GM13976 (cell line): ENCODE measurements around the gene SAA4.

ENCODE experiments used
- DNase-seq: peaks from one replicate; pipeline ENCODE4 v3.0.0; 2012; ENCODE audit warnings: low spot score
- in situ Hi-C: fragments of 300-500 bp; cut with MboI; formaldehyde crosslinking; loops from one replicate; pipeline ENCODE4 v1.12.0; 2022; ENCODE audit warnings: low sequenced_read_pairs, mixed read lengths, inconsistent platforms; ENCODE audit not compliant: unreplicated experiment
- TF ChIP-seq, protein P1 (sequence below): IDR thresholded peaks from 2 replicates; pipeline ENCODE4 v1.5.1; 2012; ENCODE audit warnings: borderline replicate concordance, mild to moderate bottlenecking; ENCODE audit not compliant: insufficient read depth; ENCODE audit errors: extremely low read depth, missing control alignments, control extremely low read depth

SAA4 gene

DNA sequence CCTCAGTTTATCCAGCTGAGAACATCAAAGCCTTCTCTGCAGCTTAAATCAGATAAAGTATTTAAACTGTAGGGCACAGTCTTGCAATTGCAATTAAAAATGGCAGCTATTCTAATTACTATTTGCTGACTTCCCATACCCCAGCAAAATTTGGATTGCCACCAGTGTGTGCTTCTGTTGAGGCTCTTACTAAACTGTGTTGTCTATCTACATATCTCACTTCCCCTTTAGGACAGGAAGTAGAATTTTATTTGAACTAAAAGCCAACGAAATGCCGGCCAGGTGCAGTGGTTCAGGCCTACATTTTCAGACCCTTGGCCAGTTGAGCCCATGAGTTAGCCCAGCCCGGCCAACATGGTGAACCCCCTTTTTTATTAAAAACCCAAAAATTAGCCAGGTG, 7.1 kb downstream of the SAA4 start:
- peak; percentile 69 for DNase-seq
- in situ Hi-C loops, result loop anchor here (25.0 kb wide), 1 partner anchor 508 kb away; the partner anchor contains the start of gene IGSF22
- TF ChIP-seq, protein P1, sequence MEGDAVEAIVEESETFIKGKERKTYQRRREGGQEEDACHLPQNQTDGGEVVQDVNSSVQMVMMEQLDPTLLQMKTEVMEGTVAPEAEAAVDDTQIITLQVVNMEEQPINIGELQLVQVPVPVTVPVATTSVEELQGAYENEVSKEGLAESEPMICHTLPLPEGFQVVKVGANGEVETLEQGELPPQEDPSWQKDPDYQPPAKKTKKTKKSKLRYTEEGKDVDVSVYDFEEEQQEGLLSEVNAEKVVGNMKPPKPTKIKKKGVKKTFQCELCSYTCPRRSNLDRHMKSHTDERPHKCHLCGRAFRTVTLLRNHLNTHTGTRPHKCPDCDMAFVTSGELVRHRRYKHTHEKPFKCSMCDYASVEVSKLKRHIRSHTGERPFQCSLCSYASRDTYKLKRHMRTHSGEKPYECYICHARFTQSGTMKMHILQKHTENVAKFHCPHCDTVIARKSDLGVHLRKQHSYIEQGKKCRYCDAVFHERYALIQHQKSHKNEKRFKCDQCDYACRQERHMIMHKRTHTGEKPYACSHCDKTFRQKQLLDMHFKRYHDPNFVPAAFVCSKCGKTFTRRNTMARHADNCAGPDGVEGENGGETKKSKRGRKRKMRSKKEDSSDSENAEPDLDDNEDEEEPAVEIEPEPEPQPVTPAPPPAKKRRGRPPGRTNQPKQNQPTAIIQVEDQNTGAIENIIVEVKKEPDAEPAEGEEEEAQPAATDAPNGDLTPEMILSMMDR, result no peak

GRCh38 chr11:18225913-18226312, 10.7 kb downstream of the SAA4 start:
- DNase-seq, result no peak
- in situ Hi-C loops, result loop anchor here (25.0 kb wide), 1 partner anchor 511 kb away; the partner anchor contains the start of gene IGSF22
- TF ChIP-seq, protein P1, result no peak

DNA sequence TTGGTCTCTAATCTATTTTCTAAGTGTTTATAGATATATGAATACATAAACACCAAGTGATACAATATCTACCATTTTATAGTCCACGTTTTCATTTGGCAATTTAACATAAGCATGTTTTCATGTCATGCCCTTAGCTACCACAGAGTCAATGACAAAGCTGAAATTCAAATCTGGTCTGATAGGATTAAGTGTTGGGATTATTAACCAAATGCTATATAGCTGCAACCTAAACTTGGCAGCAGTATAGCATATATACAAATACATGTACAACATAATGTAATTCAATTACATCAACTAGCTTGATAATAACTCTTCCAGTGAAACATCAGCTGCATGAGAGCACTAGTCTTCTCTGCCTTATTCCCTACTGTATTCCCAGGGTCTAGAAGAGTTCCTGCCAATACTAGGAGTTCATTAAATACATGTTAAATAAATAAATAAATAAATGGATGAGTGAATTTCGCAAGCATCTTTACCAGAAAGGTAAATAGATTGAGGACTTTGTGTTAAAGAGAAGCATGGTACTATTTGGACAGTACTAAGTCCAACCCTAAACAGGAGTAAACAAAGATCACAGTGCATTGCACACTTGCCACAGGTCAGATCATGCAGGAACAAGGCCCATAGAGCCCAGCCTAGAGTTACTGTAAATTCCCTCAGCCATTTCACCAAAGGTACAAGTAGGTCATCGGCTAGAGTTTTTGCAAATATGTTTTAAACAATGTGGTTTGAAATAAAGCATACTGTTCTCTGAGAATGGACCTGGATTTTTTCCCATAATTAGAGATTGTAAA, 12.8 kb downstream of the SAA4 start:
- TF ChIP-seq, protein P1, result no peak
- in situ Hi-C loops, result no loop called here
- no peak for DNase-seq

GRCh38 chr11:18222814-18223421, 13.7 kb downstream of the SAA4 start:
- TF ChIP-seq, protein P1, result no peak
- in situ Hi-C loops, result no loop called here
- DNase-seq, result no peak

DNA sequence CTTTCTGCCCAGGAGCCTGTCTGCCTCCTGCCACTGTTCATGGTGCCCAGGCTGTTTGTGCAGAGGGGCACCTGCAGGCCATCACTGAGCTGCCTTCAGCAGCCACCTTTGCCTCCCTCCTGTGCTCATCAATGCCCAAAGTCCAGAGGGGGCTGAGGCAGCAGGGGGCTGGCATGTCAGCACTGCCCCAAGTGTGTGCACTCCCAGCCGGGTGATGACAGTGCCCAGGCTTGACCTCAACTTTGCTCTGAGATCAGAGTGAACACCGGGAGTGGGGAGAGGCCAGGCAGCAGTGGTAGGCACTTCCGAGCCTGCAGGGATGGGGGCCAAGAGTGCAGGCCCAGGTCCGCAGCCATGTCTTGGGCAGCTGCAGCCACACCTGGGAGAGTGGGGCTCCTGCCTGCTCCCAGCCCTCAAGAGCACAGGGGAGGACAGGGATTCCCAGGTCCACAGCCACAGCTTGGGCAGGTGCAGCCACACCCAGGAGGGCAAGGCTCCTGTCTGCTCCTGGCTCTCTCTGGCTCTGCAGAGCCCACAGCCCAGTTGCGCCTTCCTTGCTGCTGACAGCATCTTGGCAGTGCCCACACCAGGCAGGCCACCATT, 15.2 kb downstream of the SAA4 start:
- DNase-seq, result no peak
- in situ Hi-C loops, result no loop called here
- TF ChIP-seq, protein P1, result no peak

- no peak for DNase-seq
- TF ChIP-seq, protein P1, result no peak
- in situ Hi-C loops, result no loop called here
Measured at GRCh38 chr11:18209058-18209457, 27.5 kb downstream of the SAA4 start.
